Right lobe of liver (tissue), 6 donors: Measurements from ENCODE around the gene LRRC38. TPM values are rescaled to one million over a fixed set of nuclear protein-coding genes. Genes with fewer than 3 reads are reported as not detected.

Experiments
- ATAC-seq, 4 donors: fragments of 200-7000 bp; cut with Tn5 transposase; one replicate each; pipeline ENCODE4 v1.9.1; 2020; ENCODE audit warnings: mild to moderate bottlenecking in 4 of 4, moderate library complexity in 4 of 4
- DNase-seq, 3 donors: peaks; one replicate each; pipeline ENCODE4 v3.0.0-alpha.2; 2020
- H3K27ac ChIP-seq, 3 donors: fragments of 200-600 bp; one replicate each; pipeline ENCODE4 v1.8.0; 2022
- H3K27me3 ChIP-seq, 2 donors: fragments of 200-600 bp; one replicate each; pipeline ENCODE4 v1.8.0; 2022
- H3K36me3 ChIP-seq, 4 donors: fragments of 200-600 bp; sonication (generic) in 1 of 4; one replicate each; pipeline versions ENCODE4 v1.5.1 to v1.8.0; 2017 to 2022; ENCODE audit warnings: control low read depth in 1 of 4
- H3K4me1 ChIP-seq, 4 donors: fragments of 200-600 bp; sonication (generic) in 1 of 4; one replicate each; pipeline versions ENCODE4 v1.5.1 to v1.8.0; 2017 to 2022; ENCODE audit warnings: control low read depth in 1 of 4
- H3K4me3 ChIP-seq, 3 donors: fragments of 200-600 bp; one replicate each; pipeline ENCODE4 v1.8.0; 2022
- H3K9me3 ChIP-seq, 4 donors: fragments of 200-600 bp; sonication (generic) in 1 of 4; one replicate each; pipeline versions ENCODE4 v1.5.1 to v1.8.0; 2017 to 2022; ENCODE audit warnings: control low read depth in 1 of 4
- POLR2A ChIP-seq: fragments of 450-650 bp; IDR thresholded peaks from one replicate; pipeline ENCODE4 v1.6.1; 2017; ENCODE audit warnings: antibody characterized with exemption, mild to moderate bottlenecking
- WGBS: methylation state at CpG from one replicate; pipeline ENCODE4 v1.1.6; 2018; ENCODE audit warnings: low coverage, low lambda C conversion rate; ENCODE audit not compliant: insufficient coverage; ENCODE audit errors: missing lambda C conversion rate; 5-methylcytosine and 5-hydroxymethylcytosine counted together
- intact Hi-C, 2 donors: fragments of 100-400 bp; cut with DNase I; formaldehyde crosslinking; loops; one replicate each; pipeline versions ENCODE4 v1.11.2 to v1.14.1; 2022
- total RNA-seq, 6 experiments: library from RNA; depleted of rRNA in 2 of 6; stranded (reverse); fragments of >200 nt in 2 of 6; fragmentation: NEBNext Ultra II Directional in 3 of 6; extraction: Animal tissue kit (Norgen Biotek cat#: 25700) in 3 of 6; gene quantifications; one replicate each; pipeline versions ENCODE4 v1.1.0 to v1.2.4, GENCODE V29; 2016 to 2023
- TF ChIP-seq, protein P1 (sequence below), 4 donors: fragments of 200-600 bp in 3 of 4; fragments of 450-650 bp in 1 of 4; IDR thresholded peaks; one replicate each; pipeline versions ENCODE4 v1.5.1 to v1.8.0; 2016 to 2022; ENCODE audit warnings: antibody characterized with exemption in 4 of 4, mild to moderate bottlenecking in 2 of 4
- donor health status: DM: no; HTN: yes; CAD: no.
- donor health status: DM: no; HTN: no; CAD: no.
- donor health status: DM: no; HTN: no; CAD: no.
- donor health status: DM: no; HTN: yes; CAD: no.
- donor health status: DM: no; HTN: yes; CAD: no.

LRRC38 gene
- total RNA-seq, 6 experiments from 2014 or later: not detected

DNA sequence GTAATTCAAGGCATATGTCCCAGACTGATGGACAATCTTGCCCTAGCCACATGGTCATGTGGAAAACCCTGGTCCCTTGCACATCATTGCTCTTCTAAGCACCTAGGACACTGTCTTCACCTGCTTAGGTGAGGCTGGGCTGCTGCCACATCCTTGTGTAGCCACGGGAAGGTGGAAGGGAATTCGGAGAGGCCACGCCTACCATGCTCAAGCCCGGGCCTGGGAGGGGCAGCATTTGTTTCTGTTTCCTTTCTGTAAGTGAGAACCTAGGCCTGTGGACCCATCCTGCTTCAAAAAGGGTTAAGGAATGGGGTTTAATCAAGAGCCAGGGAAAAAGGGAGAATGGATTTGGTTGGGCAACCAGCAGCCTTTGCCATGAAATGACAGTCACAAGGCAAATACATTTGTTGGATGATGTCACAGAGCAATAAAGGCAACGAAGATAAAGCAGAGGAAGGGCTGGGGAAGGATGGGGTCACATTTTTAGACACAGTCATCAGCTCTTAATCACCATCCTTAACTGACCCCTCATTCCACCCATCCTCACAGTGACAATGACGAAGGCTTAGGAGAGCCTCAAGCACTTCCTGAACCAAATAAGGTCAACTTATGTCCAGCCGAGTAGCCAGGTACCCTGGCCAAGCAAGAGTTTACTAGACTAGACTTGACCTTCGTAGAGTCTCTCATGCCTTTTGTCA lies 10.1 kb upstream of the LRRC38 start:
- H3K27ac ChIP-seq: no peak overlapping the region
- no peak overlapping the region for H3K4me3 ChIP-seq
- 22% methylated on average over 8 of the region's 8 CpGs for WGBS
- no peaks in the 10 kb centered on the region for H3K27me3 ChIP-seq
- DNase-seq (no peak), ATAC-seq (no peak)
- no peaks in the 10 kb centered on the region for H3K36me3 ChIP-seq
- intact Hi-C loops: no loop called here
- no peaks in the 10 kb centered on the region for H3K4me1 ChIP-seq
- no peaks in the 10 kb centered on the region for H3K9me3 ChIP-seq
- TF ChIP-seq, protein P1, sequence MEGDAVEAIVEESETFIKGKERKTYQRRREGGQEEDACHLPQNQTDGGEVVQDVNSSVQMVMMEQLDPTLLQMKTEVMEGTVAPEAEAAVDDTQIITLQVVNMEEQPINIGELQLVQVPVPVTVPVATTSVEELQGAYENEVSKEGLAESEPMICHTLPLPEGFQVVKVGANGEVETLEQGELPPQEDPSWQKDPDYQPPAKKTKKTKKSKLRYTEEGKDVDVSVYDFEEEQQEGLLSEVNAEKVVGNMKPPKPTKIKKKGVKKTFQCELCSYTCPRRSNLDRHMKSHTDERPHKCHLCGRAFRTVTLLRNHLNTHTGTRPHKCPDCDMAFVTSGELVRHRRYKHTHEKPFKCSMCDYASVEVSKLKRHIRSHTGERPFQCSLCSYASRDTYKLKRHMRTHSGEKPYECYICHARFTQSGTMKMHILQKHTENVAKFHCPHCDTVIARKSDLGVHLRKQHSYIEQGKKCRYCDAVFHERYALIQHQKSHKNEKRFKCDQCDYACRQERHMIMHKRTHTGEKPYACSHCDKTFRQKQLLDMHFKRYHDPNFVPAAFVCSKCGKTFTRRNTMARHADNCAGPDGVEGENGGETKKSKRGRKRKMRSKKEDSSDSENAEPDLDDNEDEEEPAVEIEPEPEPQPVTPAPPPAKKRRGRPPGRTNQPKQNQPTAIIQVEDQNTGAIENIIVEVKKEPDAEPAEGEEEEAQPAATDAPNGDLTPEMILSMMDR (IDR thresholded peaks at IDR 0.05): no peak
- TF ChIP-seq POLR2A: no peak

- Histone ChIP-seq H3K9me3 (no peaks in the 10 kb centered on the region), H3K4me1 (no peaks in the 10 kb centered on the region), H3K4me3 (no peak overlapping the region), H3K27me3 (no peaks in the 10 kb centered on the region), H3K27ac (no peak overlapping the region), H3K36me3 (no peaks in the 10 kb centered on the region)
- TF ChIP-seq, protein P1 (IDR thresholded peaks at IDR 0.05): no peak
- no peak for TF ChIP-seq POLR2A
- intact Hi-C loops: no loop called here
- DNase-seq: no peak
- WGBS: 79% methylated on average over 9 of the region's 12 CpGs
- no peak for ATAC-seq
Observed at GRCh38 chr1:13520985-13521384, 7.2 kb upstream of the LRRC38 start.

GRCh38 chr1:13517193-13517812 lies 3.5 kb upstream of the LRRC38 start:
- TF ChIP-seq, protein P1 (IDR thresholded peaks at IDR 0.05): peak in 2 of 4 donors; percentile 5 to 10
- TF ChIP-seq POLR2A: no peak
- intact Hi-C loops: no loop called here
- ATAC-seq: no peak
- H3K4me1 ChIP-seq: no peaks in the 10 kb centered on the region
- WGBS: 20% methylated on average over 9 of the region's 18 CpGs
- H3K36me3 ChIP-seq: no peaks in the 10 kb centered on the region
- no peak overlapping the region for H3K4me3 ChIP-seq
- no peak overlapping the region for H3K27ac ChIP-seq
- H3K27me3 ChIP-seq: no peaks in the 10 kb centered on the region
- no peak for DNase-seq
- no peaks in the 10 kb centered on the region for H3K9me3 ChIP-seq

DNA sequence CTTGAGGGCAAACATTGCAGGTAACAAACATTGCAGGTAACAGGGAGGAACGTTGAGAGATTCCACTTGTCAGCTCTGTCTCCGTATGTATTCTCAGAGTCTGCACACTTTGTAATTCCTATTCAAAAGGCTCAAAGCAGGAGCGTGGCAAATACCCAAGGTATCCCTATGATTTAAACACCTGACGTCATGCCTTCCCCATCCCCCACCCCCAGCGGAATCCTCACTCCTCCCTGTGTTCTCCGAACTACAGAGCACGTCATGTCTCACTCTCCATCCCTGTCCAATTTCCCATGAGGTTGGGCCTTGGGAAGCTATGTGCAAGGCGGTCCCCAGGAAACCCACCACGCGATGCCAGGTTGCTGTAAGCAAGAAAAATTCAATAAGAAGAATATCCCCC lies 2.8 kb upstream of the LRRC38 start:
- no peaks in the 10 kb centered on the region for H3K9me3 ChIP-seq
- H3K36me3 ChIP-seq: no peaks in the 10 kb centered on the region
- TF ChIP-seq, protein P1 (IDR thresholded peaks at IDR 0.05): no peak
- TF ChIP-seq POLR2A: no peak
- no peak for DNase-seq
- H3K4me1 ChIP-seq: no peaks in the 10 kb centered on the region
- no peaks in the 10 kb centered on the region for H3K27me3 ChIP-seq
- no peak for ATAC-seq
- no peak overlapping the region for H3K27ac ChIP-seq
- intact Hi-C loops: no loop called here
- no peak overlapping the region for H3K4me3 ChIP-seq
- 44% methylated on average over 8 of the region's 10 CpGs for WGBS
